IMR-90 (cell line): ENCODE results near the gene DCHS2. TPM values are rescaled to one million over a fixed set of nuclear protein-coding genes. Genes with fewer than 3 reads are reported as not detected.

Experiments used
- ATAC-seq: fragments of 200-7000 bp; cut with Tn5 transposase; 2 replicates; pipeline ENCODE4 v1.9.1; 2020; ENCODE audit warnings: low read depth, mild to moderate bottlenecking, moderate library complexity
- BruUV-seq: library from RNA; stranded (reverse); fragments of 400-500 nt; replicated peaks from 2 replicates; lab custom pipeline; 2021; lab: Mats Ljungman, UMichigan
- CTCF ChIA-PET: fragments of 300-600 bp; formaldehyde crosslinking; extraction: SDS; loops from one replicate; lab custom pipeline; 2021; ENCODE audit warnings: antibody characterized with exemption; lab: Yijun Ruan, JAX
- POLR2A ChIA-PET: fragments of 300-600 bp; sonication (Branson Sonifier 250); formaldehyde crosslinking; loops from one replicate; lab custom pipeline; 2022; ENCODE audit warnings: antibody characterized with exemption; ENCODE audit not compliant: unreplicated experiment; lab: Charles Lee
- DNase-seq: peaks from one replicate; pipeline ENCODE4 v3.0.0; 2013
- H2AFZ ChIP-seq: replicated peaks from 2 replicates; pipeline ENCODE3; 2013; ENCODE audit warnings: low read length, mild to moderate bottlenecking; ENCODE audit not compliant: poor library complexity
- H2AK5ac ChIP-seq: 2 replicates; pipeline ENCODE4 v1.6.1; 2013; ENCODE audit warnings: low read depth, low read length, inconsistent platforms
- H2AK9ac ChIP-seq: replicated peaks from 2 replicates; pipeline ENCODE3; 2013; ENCODE audit warnings: mild to moderate bottlenecking, low read depth, low read length, moderate library complexity; ENCODE audit not compliant: poor library complexity
- H2BK120ac ChIP-seq: 2 replicates; pipeline ENCODE4 v1.6.1; 2013; ENCODE audit warnings: low read depth, low read length, inconsistent platforms
- H2BK15ac ChIP-seq: 3 replicates; pipeline ENCODE4 v1.6.1; 2013; ENCODE audit warnings: low read depth, low read length, inconsistent platforms
- H2BK20ac ChIP-seq: 2 replicates; pipeline ENCODE4 v1.6.1; 2013; ENCODE audit warnings: low read depth, mild to moderate bottlenecking, inconsistent platforms, low read length, moderate library complexity
- H2BK5ac ChIP-seq: 2 replicates; pipeline ENCODE4 v1.6.1; 2013; ENCODE audit warnings: mild to moderate bottlenecking, low read depth, low read length, inconsistent platforms; ENCODE audit not compliant: poor library complexity, severe bottlenecking
- H3K14ac ChIP-seq: replicated peaks from 2 replicates; pipeline ENCODE4 v1.6.1; 2013; ENCODE audit warnings: low read depth, low read length, inconsistent platforms
- H3K18ac ChIP-seq: 2 replicates; pipeline ENCODE4 v1.6.1; 2013; ENCODE audit warnings: low read depth, low read length, control low read depth
- H3K23ac ChIP-seq: 2 replicates; pipeline ENCODE4 v1.6.1; 2013; ENCODE audit warnings: low read depth, low read length, inconsistent platforms
- H3K27ac ChIP-seq: 2 replicates; pipeline ENCODE4 v1.5.1; 2013; ENCODE audit warnings: mild to moderate bottlenecking, control low read depth, low read length; ENCODE audit not compliant: insufficient read depth
- H3K27me3 ChIP-seq: 2 replicates; pipeline ENCODE4 v1.6.1; 2013; ENCODE audit warnings: low read length; ENCODE audit not compliant: control insufficient read depth, insufficient read depth
- H3K36me3 ChIP-seq: 2 replicates; pipeline ENCODE4 v1.6.1; 2013; ENCODE audit warnings: low read length, mixed read lengths; ENCODE audit not compliant: control insufficient read depth, insufficient read depth
- H3K4ac ChIP-seq: 2 replicates; pipeline ENCODE4 v1.6.1; 2013; ENCODE audit warnings: low read depth, low read length, inconsistent platforms
- H3K4me1 ChIP-seq: 2 replicates; pipeline ENCODE4 v1.6.1; 2013; ENCODE audit warnings: low read length, mixed read lengths; ENCODE audit not compliant: control insufficient read depth, insufficient read depth
- H3K4me2 ChIP-seq: 2 replicates; pipeline ENCODE4 v1.6.1; 2013; ENCODE audit warnings: low read depth, mild to moderate bottlenecking, control low read depth, low read length, moderate library complexity
- H3K4me3 ChIP-seq: 2 replicates; pipeline ENCODE4 v1.5.1; 2013; ENCODE audit warnings: low read depth, mild to moderate bottlenecking, control low read depth, low read length, moderate library complexity; ENCODE audit not compliant: insufficient read depth
- H3K56ac ChIP-seq: 2 replicates; pipeline ENCODE4 v1.6.1; 2013; ENCODE audit warnings: low read length, inconsistent platforms; ENCODE audit not compliant: insufficient read depth; ENCODE audit errors: extremely low read depth
- H3K79me1 ChIP-seq, 2 experiments: 2 replicates each; pipeline ENCODE4 v1.6.1; 2013; ENCODE audit warnings: low read length in 2 of 2, inconsistent platforms in 1 of 2, low read depth in 1 of 2
- H3K9ac ChIP-seq: 2 replicates; pipeline ENCODE4 v1.6.1; 2013; ENCODE audit warnings: low read depth, low read length, control low read depth
- H3K9me1 ChIP-seq: 2 replicates; pipeline ENCODE4 v1.6.1; 2013; ENCODE audit warnings: low read length, inconsistent platforms; ENCODE audit not compliant: insufficient read depth
- H3K9me3 ChIP-seq: 2 replicates; pipeline ENCODE4 v1.6.1; 2013; ENCODE audit warnings: low read length; ENCODE audit not compliant: control insufficient read depth, insufficient read depth
- H4K20me1 ChIP-seq: 2 replicates; pipeline ENCODE4 v1.6.1; 2013; ENCODE audit warnings: low read length, inconsistent platforms; ENCODE audit not compliant: insufficient read depth
- H4K5ac ChIP-seq: 2 replicates; pipeline ENCODE4 v1.6.1; 2013; ENCODE audit warnings: mild to moderate bottlenecking, low read depth, low read length, control low read depth
- H4K8ac ChIP-seq, 2 experiments: 2 replicates each; pipeline ENCODE4 v1.6.1; 2013; ENCODE audit warnings: low read depth in 2 of 2, low read length in 2 of 2, control low read depth in 1 of 2, inconsistent platforms in 1 of 2
- H4K91ac ChIP-seq: 2 replicates; pipeline ENCODE4 v1.6.1; 2013; ENCODE audit warnings: low read depth, low read length, inconsistent platforms; ENCODE audit not compliant: insufficient read depth
- MAFK ChIP-seq: IDR thresholded peaks from 2 replicates; pipeline ENCODE4 v1.6.1; 2012; ENCODE audit warnings: low read depth, low read length, improper control_type of control experiment
- POLR2A ChIP-seq: IDR thresholded peaks from 2 replicates; pipeline ENCODE4 v1.6.1; 2012; ENCODE audit warnings: mild to moderate bottlenecking, low read depth, low read length
- RCOR1 ChIP-seq: IDR thresholded peaks from 2 replicates; pipeline ENCODE4 v1.6.1; 2012; ENCODE audit warnings: mild to moderate bottlenecking, low read length, improper control_type of control experiment; ENCODE audit not compliant: insufficient replicate concordance
- RFX5 ChIP-seq: IDR thresholded peaks from 2 replicates; pipeline ENCODE4 v1.8.0; 2012; ENCODE audit warnings: low read depth, mild to moderate bottlenecking, low read length, moderate library complexity
- WGBS, 2 experiments: methylation state at CpG; one replicate each; pipeline versions ENCODE4 v1.1.5 to v1.1.7; 2013; ENCODE audit warnings: missing lambda C conversion rate in 2 of 2; ENCODE audit not compliant: insufficient read length in 1 of 2; ENCODE audit errors: extremely low coverage in 2 of 2; 5-methylcytosine and 5-hydroxymethylcytosine counted together
- dilution Hi-C: fragments of 300-500 bp; cut with HindIII; formaldehyde crosslinking; loops from one replicate; pipeline ENCODE4 v1.14.3; 2018; ENCODE audit warnings: low sequenced_read_pairs; ENCODE audit not compliant: unreplicated experiment
- in situ Hi-C: fragments of 300-500 bp; cut with MboI; formaldehyde crosslinking; loops from 3 replicates; pipeline ENCODE4 v1.14.3; 2019; ENCODE audit warnings: low sequenced_read_pairs, inconsistent platforms, mixed read lengths
- intact Hi-C: fragments of 100-400 bp; cut with micrococcal nuclease; formaldehyde crosslinking; loops from 2 replicates; pipeline ENCODE4 v1.10.0; 2022
- polyA plus RNA-seq, 3 experiments: library from polyadenylated mRNA; depleted of rRNA; stranded (reverse); fragments of >200 nt; gene quantifications; 2 replicates each; pipeline ENCODE4 v1.2.3, GENCODE V29; 2012; ENCODE audit warnings: low replicate concordance in 1 of 3
- total RNA-seq: library from RNA; depleted of rRNA; stranded (reverse); fragments of >200 nt; gene quantifications from 2 replicates; pipeline ENCODE4 v1.2.3, GENCODE V29; 2012

DCHS2 gene
- total and polyA plus RNA-seq, 2 of the 4 experiments (the other 2 are of a cell fraction) = not detected

DNA sequence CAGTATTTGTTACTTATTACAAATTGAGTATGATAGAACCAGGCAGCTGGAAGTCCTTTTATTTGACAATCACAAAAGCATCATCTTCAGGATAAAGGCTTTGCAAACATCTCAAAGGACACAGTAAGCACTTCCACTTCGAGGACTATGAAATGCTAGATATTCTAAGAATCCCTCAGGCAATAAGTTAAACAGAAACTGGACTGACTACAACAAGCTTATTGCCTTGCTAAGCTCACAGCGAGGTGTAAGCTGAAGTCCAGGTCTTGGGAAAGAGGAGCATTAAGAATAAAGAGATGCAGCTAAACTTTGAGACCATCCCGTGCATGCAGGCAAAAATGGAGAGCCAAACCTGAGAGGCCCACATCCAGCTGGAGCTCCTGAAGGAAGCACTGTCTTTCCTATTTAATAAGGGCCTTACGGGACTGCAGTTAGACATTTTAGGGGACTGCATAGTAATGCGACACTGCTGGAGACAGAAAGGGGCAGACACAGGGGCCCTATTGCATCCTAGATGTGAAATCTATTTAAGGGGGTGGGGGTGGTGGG lies 38.7 kb downstream of the DCHS2 start:
- Histone ChIP-seq H3K27me3 (no peaks in the 10 kb centered on the region), H3K23ac (no peak overlapping the region), H2BK15ac (no peak overlapping the region), H3K36me3 (no peaks in the 10 kb centered on the region), H3K18ac (no peak overlapping the region), H2AK9ac (no peak overlapping the region), H3K79me1 (no peaks in the 10 kb centered on the region), H4K20me1 (no peaks in the 10 kb centered on the region), H3K56ac (no peak overlapping the region), H2AK5ac (no peak overlapping the region), H4K5ac (no peak overlapping the region), H3K9me3 (no peaks in the 10 kb centered on the region), H2AFZ (no peak overlapping the region), H4K91ac (no peak overlapping the region), H3K4me2 (no peak overlapping the region), H3K9me1 (no peaks in the 10 kb centered on the region), H3K27ac (no peak overlapping the region), H3K4me3 (no peak overlapping the region), H2BK5ac (no peak overlapping the region), H3K14ac (no peak overlapping the region), H2BK20ac (no peak overlapping the region), H4K8ac (no peak overlapping the region), H3K4me1 (no peaks in the 10 kb centered on the region), H3K4ac (no peak overlapping the region), H3K9ac (no peak overlapping the region), H2BK120ac (no peak overlapping the region)
- POLR2A ChIA-PET = no interaction called here
- intact Hi-C loops = no loop called here
- 20% methylated on average over 1 of the region's 5 CpGs; no CpG with 5 or more reads in 1 of the 2 experiments for WGBS, 2 experiments
- ATAC-seq (no peak), DNase-seq (no peak)
- BruUV-seq = no TSS peak
- in situ Hi-C loops = no loop called here
- CTCF ChIA-PET = no interaction called here
- dilution Hi-C loops = no loop called here
- TF ChIP-seq MAFK (no peak), RFX5 (no peak), RCOR1 (no peak), POLR2A (no peak)
